Endodermal cell (in vitro differentiated cells): ENCODE measurements around the gene TAF6. TPM values are rescaled to one million over a fixed set of nuclear protein-coding genes. Genes with fewer than 3 reads are reported as not detected.

Source experiments
- DNase-seq: peaks from one replicate; pipeline ENCODE4 v3.0.0-alpha.2; 2017
- H3K27ac ChIP-seq: 2 replicates; pipeline ENCODE4 v1.5.1; 2013; ENCODE audit warnings: mild to moderate bottlenecking, low read depth, low read length, moderate library complexity
- H3K27me3 ChIP-seq: 2 replicates; pipeline ENCODE4 v1.6.1; 2013; ENCODE audit warnings: mild to moderate bottlenecking, low read length, moderate library complexity; ENCODE audit not compliant: insufficient read depth, control insufficient read depth, poor library complexity, severe bottlenecking
- H3K36me3 ChIP-seq: 2 replicates; pipeline ENCODE4 v1.7.0; 2013; ENCODE audit warnings: mild to moderate bottlenecking, low read length, moderate library complexity; ENCODE audit not compliant: control insufficient read depth, insufficient read depth
- H3K4me1 ChIP-seq: one replicate; pipeline ENCODE4 v1.7.0; 2013; ENCODE audit warnings: low read length; ENCODE audit not compliant: control insufficient read depth, insufficient read depth
- H3K4me3 ChIP-seq: 2 replicates; pipeline ENCODE4 v1.5.1; 2013; ENCODE audit warnings: mild to moderate bottlenecking, low read length, moderate library complexity
- H3K9ac ChIP-seq: 2 replicates; pipeline ENCODE4 v1.6.1; 2013; ENCODE audit warnings: mild to moderate bottlenecking, low read length, moderate library complexity; ENCODE audit not compliant: poor library complexity, severe bottlenecking; ENCODE audit errors: extremely low read depth
- H3K9me3 ChIP-seq: 2 replicates; pipeline ENCODE4 v1.6.1; 2013; ENCODE audit warnings: mild to moderate bottlenecking, low read length, moderate library complexity; ENCODE audit not compliant: control insufficient read depth
- H3K27ac Mint-ChIP-seq: 2 replicates; pipeline ENCODE4 v1.8.0; 2020; ENCODE audit warnings: mixed read lengths
- H3K27me3 Mint-ChIP-seq: 2 replicates; pipeline ENCODE4 v1.8.0; 2021; ENCODE audit warnings: mild to moderate bottlenecking, mixed read lengths; ENCODE audit not compliant: insufficient read depth
- H3K36me3 Mint-ChIP-seq: 2 replicates; pipeline ENCODE4 v1.8.0; 2020; ENCODE audit warnings: low read depth, mixed read lengths
- H3K4me1 Mint-ChIP-seq: 2 replicates; pipeline ENCODE4 v1.8.0; 2020; ENCODE audit warnings: mixed read lengths
- H3K4me3 Mint-ChIP-seq: 2 replicates; pipeline ENCODE4 v1.8.0; 2020; ENCODE audit warnings: mild to moderate bottlenecking, moderate library complexity, mixed read lengths
- H3K9me3 Mint-ChIP-seq: 2 replicates; pipeline ENCODE4 v1.8.0; 2020; ENCODE audit warnings: mild to moderate bottlenecking, mixed read lengths
- CTCF ChIP-seq: fragments of 200-600 bp; sonication (generic); conservative IDR thresholded peaks from 2 replicates; pipeline ENCODE4 v1.5.0; 2021; ENCODE audit warnings: antibody characterized with exemption, mild to moderate bottlenecking
- WGBS, 2 experiments: methylation state at CpG; one replicate each; pipeline versions ENCODE4 v1.1.5 to v1.1.7; 2013; ENCODE audit warnings: missing lambda C conversion rate in 2 of 2, mixed read lengths in 1 of 2; ENCODE audit not compliant: insufficient coverage in 1 of 2, insufficient read length in 1 of 2; 5-methylcytosine and 5-hydroxymethylcytosine counted together
- total RNA-seq, 2 donors: library from RNA; stranded (reverse); fragmentation: NEBNext Ultra II Directional in 1 of 2; extraction: Animal tissue kit (Norgen Biotek cat#: 25700) in 1 of 2; gene quantifications; 2 replicates in 1 of 2; 3 replicates in 1 of 2; pipeline ENCODE4 v1.2.1, GENCODE V29; 2021

Gene TAF6
- total RNA-seq, 2 donors from 2014 or later = 83.1 to 113 TPM

GRCh38 chr7:100166970-100167911 is 48.1 kb upstream of the TAF6 start:
- H3K9ac ChIP-seq = no peak overlapping the region
- H3K9me3 Mint-ChIP-seq = no peaks in the 10 kb centered on the region

GRCh38 chr7:100166317-100166940 is 47.3 kb upstream of the TAF6 start:
- H3K27ac ChIP-seq = no peak overlapping the region
- no peaks in the 10 kb centered on the region for H3K36me3 Mint-ChIP-seq
- peaks cover 9% of the 10 kb centered on the region for H3K4me1 ChIP-seq
- H3K27ac Mint-ChIP-seq = no peak overlapping the region
- H3K27me3 ChIP-seq = no peaks in the 10 kb centered on the region
- peaks cover 36% of the 10 kb centered on the region for H3K4me1 Mint-ChIP-seq
- H3K9me3 Mint-ChIP-seq = no peaks in the 10 kb centered on the region
- 89 to 94% methylated on average over 7 to 16 of the region's 16 CpGs for WGBS, 2 experiments
- no peak for TF ChIP-seq CTCF
- H3K9me3 ChIP-seq = no peaks in the 10 kb centered on the region
- H3K4me3 Mint-ChIP-seq = peak overlapping the region; percentile 8
- H3K36me3 ChIP-seq = no peaks in the 10 kb centered on the region
- no peak overlapping the region for H3K9ac ChIP-seq
- no peak overlapping the region for H3K4me3 ChIP-seq
- peaks cover 37% of the 10 kb centered on the region for H3K27me3 Mint-ChIP-seq
- peak; percentile 49 for DNase-seq

More at GRCh38 chr7:100166970-100167911, 48.1 kb upstream of the TAF6 start:
- WGBS, 2 experiments = 55 to 71% methylated on average over 7 to 12 of the region's 14 CpGs
- Histone ChIP-seq H3K4me3 (peak overlapping the region; percentile 73), H3K27ac (no peak overlapping the region), H3K9me3 (no peaks in the 10 kb centered on the region), H3K4me1 (peaks cover 9% of the 10 kb centered on the region), H3K27me3 (no peaks in the 10 kb centered on the region), H3K36me3 (no peaks in the 10 kb centered on the region)
- peak; percentile 61 for DNase-seq
- Mint-ChIP-seq H3K4me3 (peak overlapping the region; percentile 57), H3K27me3 (peaks cover 40% of the 10 kb centered on the region), H3K36me3 (no peaks in the 10 kb centered on the region), H3K4me1 (peaks cover 39% of the 10 kb centered on the region), H3K27ac (no peak overlapping the region)
- no peak for TF ChIP-seq CTCF

- no peak overlapping the region for H3K27ac Mint-ChIP-seq
- Histone ChIP-seq H3K9ac (no peak overlapping the region), H3K9me3 (no peaks in the 10 kb centered on the region), H3K36me3 (no peaks in the 10 kb centered on the region), H3K27me3 (no peaks in the 10 kb centered on the region), H3K4me1 (peaks cover 9% of the 10 kb centered on the region), H3K27ac (no peak overlapping the region), H3K4me3 (no peak overlapping the region)
- peaks cover 28% of the 10 kb centered on the region for H3K27me3 Mint-ChIP-seq
- WGBS, 2 experiments = 87 to 90% methylated on average over 4 to 5 of the region's 5 CpGs
- TF ChIP-seq CTCF = no peak
- DNase-seq = no peak
- H3K36me3 Mint-ChIP-seq = no peaks in the 10 kb centered on the region
- H3K4me1 Mint-ChIP-seq = peaks cover 25% of the 10 kb centered on the region
- H3K9me3 Mint-ChIP-seq = no peaks in the 10 kb centered on the region
- H3K4me3 Mint-ChIP-seq = no peak overlapping the region
Observed at GRCh38 chr7:100163871-100164270, 44.7 kb upstream of the TAF6 start.
